HL-60/S4 treated with retinoic acid at 250 ng/mL for 4 days and 3 days (cell line): ENCODE measurements around the gene ATXN2.

ENCODE experiments used
- in situ Hi-C: fragments of 300-500 bp; cut with MboI; formaldehyde crosslinking; loops from 2 replicates; pipeline ENCODE4 v1.7.0; 2022; ENCODE audit warnings: low sequenced_read_pairs

ATXN2 gene

DNA sequence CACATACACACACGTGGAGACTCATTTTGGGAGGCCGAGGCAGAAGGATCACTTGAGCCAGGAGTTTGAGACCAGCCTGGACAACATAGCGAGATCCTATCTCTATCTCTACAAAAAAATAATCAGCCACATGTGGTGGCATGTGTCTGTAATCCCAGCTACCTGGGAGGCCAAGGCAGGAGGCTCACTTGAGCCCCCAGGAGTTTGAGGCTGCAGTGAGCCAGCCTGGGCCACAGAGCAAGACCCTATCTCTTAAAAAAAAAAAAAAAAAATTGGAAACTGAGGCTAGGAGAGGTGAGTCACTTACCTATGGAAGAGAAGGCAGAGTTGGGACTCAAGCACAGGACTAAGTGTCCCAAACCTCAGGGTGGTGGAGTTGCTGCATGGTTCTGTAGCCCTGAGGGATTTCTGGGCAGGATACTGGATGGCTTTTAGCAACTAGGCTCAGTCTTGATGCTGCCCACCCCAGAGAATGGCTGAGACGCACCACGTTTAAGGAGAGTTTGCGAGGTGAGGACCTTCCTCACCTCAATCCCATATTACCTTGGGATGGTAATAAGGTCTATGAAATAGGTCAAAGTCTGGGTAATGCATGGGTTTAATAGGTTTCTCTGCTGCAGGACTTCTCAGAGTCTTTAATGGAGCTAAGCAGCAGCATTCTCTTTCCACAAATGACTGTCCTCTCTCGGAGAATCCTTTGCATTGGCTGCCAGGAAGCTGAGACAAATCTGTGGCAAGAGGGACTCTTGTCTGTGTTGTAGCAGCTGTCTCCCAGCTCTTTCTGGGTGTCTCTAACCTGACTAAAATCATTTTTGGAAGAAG, 157.8 kb downstream of the ATXN2 start:
- in situ Hi-C loops, result no loop called here

DNA sequence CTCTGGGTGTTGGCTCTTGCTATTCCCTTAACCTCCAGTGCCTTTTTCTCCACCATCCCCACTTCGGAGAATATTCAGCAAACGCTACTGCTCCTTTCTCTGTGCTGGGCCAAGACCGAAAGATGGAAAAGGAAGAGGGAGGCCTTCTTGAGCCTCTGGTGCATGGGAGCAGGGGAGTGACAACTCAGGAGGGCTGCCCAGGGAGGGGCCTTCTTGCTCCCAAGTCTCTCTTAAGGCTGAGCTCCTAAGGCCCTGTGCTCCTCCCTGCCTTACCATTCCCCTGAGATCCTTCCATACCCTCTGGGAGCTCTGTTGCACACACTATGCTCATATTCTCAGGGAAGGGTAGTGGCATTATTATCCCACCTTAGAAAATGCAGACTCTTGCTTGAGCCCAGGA, 158.5 kb downstream of the ATXN2 start:
- in situ Hi-C loops, result no loop called here

DNA sequence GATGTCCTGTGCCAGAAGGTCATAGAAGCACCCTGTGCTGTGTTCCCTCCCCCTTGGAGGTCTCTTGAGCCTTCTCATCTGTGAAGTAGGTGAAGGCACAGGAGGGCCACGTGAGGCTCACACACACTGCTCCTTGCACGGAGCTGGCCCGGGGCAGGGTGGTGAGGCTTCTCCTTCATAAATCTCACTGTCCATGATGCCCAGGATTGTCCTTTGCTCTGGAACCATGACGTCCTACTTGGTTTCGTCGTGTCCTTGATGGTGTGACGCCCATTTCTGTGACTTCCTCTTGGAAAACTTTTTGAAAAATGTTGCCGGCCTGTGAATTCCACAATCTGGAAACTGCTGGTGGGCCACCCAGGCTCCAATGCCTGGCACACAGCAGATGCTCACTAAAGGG, 159.0 kb downstream of the ATXN2 start:
- in situ Hi-C loops, result no loop called here

DNA sequence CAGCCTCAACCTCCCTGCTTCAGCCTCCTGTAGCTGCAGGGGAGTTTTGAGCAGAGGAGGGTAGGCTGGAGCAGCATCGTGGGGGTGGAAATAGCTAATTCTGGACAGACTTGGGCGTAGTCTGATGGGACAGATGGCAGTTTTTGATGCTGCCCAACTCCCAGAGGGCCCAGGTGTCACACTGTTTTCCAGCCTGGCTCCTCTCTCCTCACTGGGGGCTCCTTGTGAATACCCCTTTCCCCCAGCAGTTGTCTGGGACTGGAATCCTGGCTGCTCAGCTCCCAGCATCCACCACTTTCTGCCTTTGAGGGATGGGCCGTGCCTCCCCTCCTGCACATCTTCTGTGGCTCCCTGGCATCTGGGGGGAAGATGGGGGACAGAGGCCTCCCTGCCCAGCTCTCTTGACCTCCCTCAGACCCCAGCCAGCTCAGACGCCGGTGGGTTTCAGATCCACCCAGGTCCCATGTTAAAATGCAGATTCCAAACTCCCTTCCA, 159.4 kb downstream of the ATXN2 start:
- in situ Hi-C loops, result no loop called here

DNA sequence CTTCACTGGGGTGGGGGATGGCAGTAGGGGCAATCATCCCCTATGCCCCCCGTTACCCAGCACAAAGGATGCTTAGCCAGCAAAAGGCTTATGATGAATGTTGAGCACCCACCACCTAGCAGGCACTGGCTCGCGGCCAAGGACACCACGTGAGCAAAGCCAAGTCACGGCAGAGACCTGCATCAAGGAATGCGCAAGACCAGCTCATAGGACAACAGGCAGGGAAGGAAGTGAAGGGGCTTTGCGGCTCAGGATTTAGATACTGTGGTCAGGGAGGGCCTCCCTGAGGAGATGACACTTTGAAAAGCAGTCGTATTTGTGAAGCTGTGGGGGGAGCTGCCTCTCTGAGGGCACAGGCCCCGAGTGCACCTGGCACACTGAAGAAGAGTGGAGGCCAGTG, 160.6 kb downstream of the ATXN2 start:
- in situ Hi-C loops, result no loop called here

DNA sequence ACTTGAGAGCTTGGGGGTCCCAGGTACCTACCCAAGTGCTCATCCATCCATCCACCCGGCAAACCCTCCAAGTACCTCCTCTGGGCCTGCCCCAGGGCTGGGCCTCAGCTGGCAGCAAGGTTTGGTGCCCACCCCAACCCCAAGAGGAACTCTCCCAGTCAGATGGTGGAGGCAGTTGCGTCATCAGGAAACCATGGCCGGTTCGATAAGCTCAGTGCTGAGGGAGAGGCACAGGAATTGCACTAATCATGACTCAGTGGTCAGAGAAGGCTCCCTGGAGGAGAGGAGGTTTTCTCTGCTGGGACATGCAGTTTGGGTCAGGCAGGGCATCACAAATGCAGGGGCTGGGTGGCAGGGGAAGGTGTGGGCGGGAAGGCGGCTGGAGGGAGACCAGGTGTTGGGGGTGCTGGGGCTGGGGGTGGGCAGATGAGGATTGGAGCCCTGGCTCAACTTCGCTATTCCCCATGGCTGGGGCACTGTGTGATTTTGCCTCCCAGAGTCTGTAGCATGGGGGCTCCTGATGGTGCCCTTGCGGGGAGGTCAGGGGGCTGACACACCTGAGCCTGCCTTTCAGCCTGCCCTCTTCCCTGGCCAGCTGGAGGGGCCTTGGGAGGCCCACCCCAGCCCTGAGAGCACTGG, 161.2 kb downstream of the ATXN2 start:
- in situ Hi-C loops, result no loop called here

DNA sequence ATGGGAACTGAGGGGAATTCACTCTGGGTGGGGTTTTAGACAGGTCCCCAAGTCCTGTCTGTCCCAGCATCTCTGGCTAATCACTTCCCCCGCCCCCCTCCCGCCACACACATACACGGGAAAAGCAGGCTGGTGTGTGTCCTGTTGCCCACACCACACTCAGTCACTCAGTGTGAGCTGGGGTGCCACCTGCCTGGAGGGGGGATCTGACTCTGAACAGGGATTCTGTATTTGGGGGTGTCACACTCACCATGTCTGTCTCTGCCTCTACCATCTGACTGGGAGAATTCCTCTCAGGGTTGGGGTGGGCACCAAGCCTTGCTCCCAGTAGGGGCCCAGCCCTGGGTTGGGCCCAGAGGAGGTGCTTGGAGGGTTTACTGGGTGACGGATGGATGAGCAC, 162.3 kb downstream of the ATXN2 start:
- in situ Hi-C loops, result no loop called here

DNA sequence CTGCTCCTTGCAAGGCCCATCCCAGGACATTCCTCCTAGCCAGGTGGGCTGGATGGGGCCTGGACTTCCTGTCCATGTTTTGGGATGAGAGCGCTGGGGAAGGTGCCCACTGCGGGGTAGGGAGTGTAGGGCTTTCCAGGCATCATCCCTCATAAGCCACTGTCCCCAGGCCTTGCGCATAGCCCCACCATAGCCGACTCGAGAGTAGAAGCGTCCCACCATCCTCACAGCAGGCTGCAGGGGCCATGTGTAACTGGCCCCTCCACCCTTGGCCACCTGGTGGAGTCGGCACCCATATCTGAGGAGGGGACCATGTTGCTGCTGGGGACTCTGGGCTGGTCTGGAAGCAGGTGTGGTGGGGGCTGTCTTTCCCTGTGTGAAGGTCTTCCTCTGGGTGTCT, 162.8 kb downstream of the ATXN2 start:
- in situ Hi-C loops, result no loop called here

DNA sequence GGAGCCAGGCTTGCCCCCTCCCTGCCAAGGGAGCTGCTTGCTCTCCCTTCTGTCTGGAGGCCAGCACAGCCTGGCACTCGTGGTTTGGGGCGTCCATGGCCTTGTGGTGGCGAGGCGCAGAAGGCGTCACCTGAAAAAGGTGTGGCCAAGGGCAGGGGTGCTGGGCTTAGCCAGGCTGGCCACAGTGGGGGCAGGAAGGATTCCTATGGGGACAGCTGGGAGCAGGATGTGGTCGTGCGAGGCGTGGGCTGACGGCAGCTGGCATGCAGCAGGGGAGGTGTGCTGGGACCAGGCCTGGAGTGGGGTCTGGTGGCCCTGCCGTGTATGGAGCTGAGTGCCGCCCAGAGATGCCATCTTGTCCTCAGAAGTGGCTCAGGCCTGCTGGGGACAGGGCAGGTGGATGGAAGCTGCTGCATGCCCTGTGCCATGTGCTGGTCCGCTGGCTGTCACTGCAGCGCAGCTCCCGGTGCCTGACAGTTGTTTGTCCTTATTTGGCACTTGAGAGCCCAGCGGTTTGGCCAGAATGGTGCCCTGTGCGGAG, 163.4 kb downstream of the ATXN2 start:
- in situ Hi-C loops, result no loop called here

DNA sequence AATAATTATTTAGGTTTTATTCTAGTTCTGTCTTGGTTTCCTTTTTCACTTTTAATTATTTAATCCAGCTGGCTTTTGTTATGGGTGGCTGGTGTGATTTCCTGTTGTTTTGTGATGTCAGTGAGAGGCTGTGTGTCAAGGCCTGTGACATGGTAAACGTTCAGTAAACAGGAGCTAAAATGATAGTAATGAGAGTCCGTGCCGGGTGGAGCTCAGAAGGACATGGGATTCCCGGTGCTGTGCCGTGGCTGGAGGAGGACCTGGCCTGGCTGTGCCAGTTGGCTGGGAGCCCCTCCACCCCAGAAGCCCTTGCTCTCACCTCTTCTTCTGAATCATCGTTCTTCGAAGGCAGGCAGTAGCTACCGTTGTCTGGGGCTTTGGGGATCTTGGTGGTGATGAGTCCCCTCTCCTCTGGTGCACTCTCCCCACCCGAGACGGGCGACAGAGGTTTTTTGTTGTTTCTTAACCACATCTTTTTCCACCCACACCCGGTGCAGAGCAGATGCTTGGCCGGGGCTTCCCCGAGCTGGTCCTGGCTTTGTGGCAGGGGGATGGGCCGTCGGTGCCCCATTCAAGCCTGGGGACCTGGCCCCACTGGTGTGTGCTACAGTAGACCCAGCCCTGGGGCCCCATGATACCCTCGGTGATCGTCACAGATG, 164.3 kb downstream of the ATXN2 start:
- in situ Hi-C loops, result no loop called here

DNA sequence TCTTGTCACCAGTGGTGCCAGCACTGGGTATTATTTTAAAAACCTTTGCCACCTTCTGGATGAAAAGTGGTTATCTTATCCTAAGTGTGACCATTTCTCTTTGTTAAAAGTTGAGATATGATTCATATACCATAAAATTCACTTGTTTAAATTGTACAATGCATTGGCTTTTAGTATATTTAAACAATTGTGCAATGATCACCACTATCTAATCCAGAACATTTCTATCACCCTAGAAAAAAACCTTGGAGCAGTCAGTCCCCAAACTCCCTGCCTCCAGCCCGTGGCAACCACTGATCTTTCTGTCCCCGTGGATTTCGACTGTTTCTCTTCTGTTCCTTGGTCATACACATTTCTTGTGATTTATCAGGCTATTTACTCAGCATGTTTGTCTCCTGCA, 165.1 kb downstream of the ATXN2 start:
- in situ Hi-C loops, result no loop called here

DNA sequence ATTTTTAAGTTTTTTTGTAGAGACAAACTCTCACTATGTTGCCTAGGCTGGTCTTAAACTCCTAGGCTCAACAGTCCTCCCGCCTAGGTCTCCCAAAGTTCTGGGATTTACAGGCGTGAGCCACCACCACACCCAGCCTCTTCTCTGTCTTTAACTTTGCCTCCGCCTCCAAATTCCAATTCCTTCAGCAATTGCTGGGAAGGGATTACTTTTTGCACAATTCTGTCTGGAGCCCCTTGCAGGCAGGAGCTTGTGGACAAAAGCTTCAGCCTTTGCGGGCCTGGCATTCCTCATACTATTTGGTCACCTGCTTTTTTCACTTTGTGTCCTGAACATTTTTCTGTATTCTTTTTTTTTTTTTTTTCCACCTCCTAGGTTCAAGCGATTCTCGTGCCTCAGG, 167.3 kb downstream of the ATXN2 start:
- in situ Hi-C loops, result no loop called here

DNA sequence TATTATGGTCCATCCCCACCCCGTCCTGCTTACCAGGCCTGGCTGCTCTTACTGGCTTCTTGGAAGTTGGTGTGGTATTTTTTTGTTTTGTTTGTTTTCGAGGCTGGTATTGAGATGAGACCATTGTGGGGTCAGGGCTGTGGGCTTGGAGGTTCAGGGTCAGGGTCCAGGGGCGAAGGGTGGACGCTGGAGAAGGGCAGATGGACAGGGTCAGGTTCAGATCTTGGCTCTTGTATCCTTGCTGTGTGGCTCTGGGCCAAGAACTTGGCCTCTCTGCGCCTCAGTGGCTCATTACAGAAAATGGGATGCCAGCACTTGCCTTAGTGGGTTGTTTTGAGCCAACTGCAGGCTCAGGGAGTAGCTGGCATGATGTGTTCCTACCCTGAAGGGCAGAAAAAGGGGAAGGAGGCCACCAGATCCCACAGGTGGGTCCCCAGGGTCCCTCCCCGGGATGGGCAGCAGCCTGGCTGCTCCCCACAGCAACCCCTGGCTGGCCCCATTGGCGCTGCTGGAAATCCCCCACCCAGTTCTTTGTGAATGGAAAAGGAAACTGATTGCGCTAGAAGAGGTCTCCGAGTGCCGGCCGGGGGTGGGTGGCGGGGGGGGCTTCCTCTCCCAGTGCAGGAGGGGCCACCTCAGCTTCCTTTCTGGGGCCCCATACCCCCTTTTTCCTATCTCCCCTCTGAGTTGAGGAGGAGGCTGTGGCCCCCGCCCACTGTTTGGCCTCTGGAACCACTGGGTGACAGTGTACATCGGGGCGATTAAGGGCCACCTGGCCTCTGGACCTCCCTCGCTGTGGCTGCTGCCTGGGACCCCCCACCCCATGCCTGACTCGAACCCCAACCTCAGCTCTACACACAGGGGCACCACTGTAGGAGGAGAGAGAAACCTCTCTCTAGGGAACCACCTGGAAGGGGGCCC, 168.4 kb downstream of the ATXN2 start:
- in situ Hi-C loops, result no loop called here

DNA sequence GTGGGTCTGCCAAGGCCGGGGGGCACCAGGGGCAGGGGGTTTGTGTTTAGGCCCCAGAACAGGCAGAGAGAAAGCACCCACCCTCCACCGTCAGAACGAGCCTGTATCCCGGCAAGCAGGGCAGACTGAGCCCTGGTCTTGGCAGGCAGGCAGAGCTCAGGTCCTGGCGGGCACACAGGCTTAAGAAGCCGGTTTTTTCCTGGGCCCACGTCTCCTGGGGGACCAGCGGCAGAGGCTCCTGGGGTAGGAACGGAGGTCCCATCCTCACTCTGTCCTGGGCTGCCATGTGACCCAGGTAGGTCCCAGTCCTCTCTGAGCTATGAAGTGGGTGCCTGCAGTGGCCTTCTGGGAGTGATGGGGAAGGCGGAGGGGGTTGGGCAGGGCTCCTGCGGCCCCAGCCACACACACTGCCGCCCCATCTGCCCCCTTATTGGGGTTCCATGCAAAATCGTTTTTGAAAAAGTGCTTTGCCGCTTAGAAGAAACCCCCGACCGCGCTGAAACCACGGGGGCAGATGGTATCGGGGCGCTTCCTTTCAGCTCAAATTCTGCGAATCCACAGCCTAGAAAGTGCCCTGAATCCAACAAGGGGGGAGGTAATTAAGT, 169.2 kb downstream of the ATXN2 start:
- in situ Hi-C loops, result no loop called here

DNA sequence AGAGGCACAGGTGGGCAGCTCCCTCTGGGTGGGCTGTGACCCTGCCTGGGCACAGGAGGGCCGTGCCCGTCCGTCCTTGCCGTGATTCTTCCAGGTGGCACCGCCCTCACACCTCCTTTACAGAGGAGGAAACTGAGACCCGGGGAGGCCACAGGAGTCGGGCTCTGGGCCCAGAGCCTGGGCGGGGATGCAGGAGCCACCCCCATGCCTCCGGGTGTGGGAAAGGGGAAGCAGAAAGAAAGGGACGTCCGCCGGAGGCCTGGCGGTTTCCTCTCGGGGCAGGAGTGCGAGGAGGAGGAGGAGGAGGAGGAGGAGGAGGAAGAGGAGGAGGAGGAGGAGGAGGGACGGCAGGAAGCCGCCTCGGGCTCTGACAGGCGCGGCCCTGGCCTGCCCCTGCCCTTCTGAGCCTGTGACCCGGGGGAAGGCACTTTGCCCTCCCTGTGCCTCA, 170.4 kb downstream of the ATXN2 start:
- in situ Hi-C loops, result no loop called here

DNA sequence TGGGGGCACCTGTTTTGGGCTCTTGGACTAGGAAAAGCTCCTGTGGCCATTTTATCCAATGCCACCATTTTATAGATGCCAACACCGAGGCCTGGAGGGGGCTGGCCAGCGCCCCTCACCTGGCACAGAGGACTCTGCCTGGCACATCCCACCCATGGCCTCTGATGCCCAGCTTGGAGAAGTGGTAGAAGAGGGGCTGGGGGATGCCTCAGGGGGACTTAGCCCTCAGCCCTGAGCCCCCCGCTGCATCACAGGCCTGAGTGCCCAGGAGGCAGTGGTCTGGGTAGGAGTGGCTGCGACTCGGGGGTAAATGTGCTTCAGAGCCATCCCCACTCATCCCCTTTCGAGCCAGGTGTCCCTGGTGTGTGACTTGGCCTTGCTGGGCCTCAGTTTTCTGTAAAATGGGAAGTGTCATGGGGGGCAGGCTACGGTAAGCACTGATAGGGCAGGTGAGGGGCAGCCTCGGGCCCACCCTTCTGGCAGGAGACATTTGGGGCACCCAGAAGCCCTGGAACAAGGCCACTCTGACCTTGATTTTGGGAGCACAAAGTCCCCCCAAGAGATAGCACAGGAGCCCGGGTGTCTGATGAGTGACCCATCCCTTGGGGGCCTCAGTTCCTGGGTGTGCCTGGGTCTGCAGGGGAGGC, 170.9 kb downstream of the ATXN2 start:
- in situ Hi-C loops, result no loop called here

DNA sequence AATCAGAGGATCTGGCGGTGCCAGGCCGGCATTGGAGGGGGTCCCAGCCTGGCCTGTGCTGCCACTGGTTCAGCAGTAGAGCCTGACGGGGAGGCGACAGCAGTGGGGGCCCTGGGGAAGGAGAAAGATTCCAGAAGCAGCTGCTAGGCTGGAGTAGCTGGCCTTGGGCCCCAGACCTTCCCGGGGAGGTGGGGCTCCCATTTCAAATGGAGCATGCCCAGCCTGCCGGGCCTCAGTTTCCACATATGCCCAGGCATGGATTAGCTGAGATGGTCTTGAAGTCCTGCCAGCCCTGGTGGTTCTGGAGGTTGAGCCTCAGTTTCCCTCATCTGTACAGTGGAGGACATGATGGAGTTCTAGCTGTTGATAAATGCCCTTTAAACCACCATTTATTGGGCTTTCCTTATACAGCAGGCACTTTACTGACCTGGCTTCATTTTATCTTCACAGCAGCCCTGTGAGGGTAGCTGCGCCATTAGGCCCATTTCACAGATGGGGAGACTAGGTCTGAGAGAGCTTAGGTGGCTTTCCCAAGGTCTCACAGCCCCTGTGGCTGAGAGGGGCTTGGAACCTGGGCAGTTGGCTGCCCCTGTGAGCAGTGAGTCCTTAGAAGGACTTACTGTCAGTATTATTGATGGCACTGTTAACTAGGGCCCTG, 171.6 kb downstream of the ATXN2 start:
- in situ Hi-C loops, result no loop called here

DNA sequence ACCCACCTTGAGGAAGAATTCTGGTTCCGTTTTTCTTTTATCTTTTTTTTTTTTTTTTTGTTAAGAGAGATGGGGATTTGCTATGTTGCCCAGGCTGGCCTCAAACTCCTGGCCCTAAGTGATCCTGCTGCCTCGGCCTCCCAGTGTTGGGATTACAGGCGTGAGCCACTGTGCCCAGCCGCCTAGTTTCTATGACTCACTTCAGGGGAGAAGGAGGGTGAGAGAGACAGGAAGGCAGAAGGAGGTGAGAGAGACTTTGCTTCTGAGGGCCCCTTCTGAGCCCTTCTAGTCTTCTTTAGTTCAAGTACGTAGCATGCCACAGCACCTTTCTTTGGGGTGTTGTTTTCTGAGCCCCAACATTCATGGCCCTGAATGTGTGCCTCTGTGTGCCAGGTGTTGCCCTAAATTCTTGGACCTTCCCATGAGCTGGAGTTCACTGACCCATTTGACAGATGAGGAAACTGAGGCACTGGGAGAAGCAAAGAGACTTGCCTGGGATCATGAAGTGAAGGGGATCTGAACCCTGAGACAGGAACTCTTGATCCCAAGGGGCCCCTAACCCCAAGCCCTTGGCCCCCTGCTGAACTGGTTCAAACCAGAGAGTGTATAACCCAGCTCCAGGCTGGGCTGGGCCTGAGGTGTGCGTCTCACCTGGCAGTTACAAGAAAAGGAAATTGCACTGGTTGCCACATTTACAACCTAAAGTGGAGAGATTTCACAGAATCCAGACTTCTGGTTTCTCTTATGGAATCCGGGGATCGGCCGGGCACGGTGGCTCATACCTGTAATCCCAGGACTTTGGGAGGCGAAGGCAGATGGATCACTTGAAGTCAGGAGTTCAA, 172.6 kb downstream of the ATXN2 start:
- in situ Hi-C loops, result no loop called here
